Lower leg skin (tissue), 3 donors: ENCODE results near the gene CATSPERB.
"Not testable (repeated sequence)": the region's sequence is repeated elsewhere in the genome, so short reads cannot be mapped to it uniquely, and the experiment has no call there.

Experiments used
- CTCF ChIP-seq, 3 donors: fragments of 450-650 bp; IDR thresholded peaks; one replicate each; pipeline ENCODE4 v1.5.1; 2016; ENCODE audit warnings: antibody characterized with exemption in 3 of 3, mild to moderate bottlenecking in 3 of 3, moderate library complexity in 2 of 3
- POLR2A ChIP-seq, 2 donors: fragments of 450-650 bp; IDR thresholded peaks; one replicate each; pipeline ENCODE4 v1.6.1; 2016 to 2017; ENCODE audit warnings: antibody characterized with exemption in 2 of 2, mild to moderate bottlenecking in 1 of 2, moderate library complexity in 1 of 2

- not testable (repeated sequence) for TF ChIP-seq CTCF, POLR2A (IDR thresholded peaks at IDR 0.05)
These were observed 127.3 kb downstream of the CATSPERB start for GRCh38 chr14:91604611-91605010.
